IMR-90 (cell line): ENCODE measurements around the gene GUCA1C. TPM values are rescaled to one million over a fixed set of nuclear protein-coding genes. Genes with fewer than 3 reads are reported as not detected.

Source experiments
- ATAC-seq: fragments of 200-7000 bp; cut with Tn5 transposase; 2 replicates; pipeline ENCODE4 v1.9.1; 2020; ENCODE audit warnings: low read depth, mild to moderate bottlenecking, moderate library complexity
- BruUV-seq: library from RNA; stranded (reverse); fragments of 400-500 nt; replicated peaks from 2 replicates; lab custom pipeline; 2021; lab: Mats Ljungman, UMichigan
- CTCF ChIA-PET: fragments of 300-600 bp; formaldehyde crosslinking; extraction: SDS; loops from one replicate; lab custom pipeline; 2021; ENCODE audit warnings: antibody characterized with exemption; lab: Yijun Ruan, JAX
- POLR2A ChIA-PET: fragments of 300-600 bp; sonication (Branson Sonifier 250); formaldehyde crosslinking; loops from one replicate; lab custom pipeline; 2022; ENCODE audit warnings: antibody characterized with exemption; ENCODE audit not compliant: unreplicated experiment; lab: Charles Lee
- DNase-seq: peaks from one replicate; pipeline ENCODE4 v3.0.0; 2013
- H2AFZ ChIP-seq: replicated peaks from 2 replicates; pipeline ENCODE3; 2013; ENCODE audit warnings: low read length, mild to moderate bottlenecking; ENCODE audit not compliant: poor library complexity
- H2AK5ac ChIP-seq: 2 replicates; pipeline ENCODE4 v1.6.1; 2013; ENCODE audit warnings: low read depth, low read length, inconsistent platforms
- H2AK9ac ChIP-seq: replicated peaks from 2 replicates; pipeline ENCODE3; 2013; ENCODE audit warnings: mild to moderate bottlenecking, low read depth, low read length, moderate library complexity; ENCODE audit not compliant: poor library complexity
- H2BK120ac ChIP-seq: 2 replicates; pipeline ENCODE4 v1.6.1; 2013; ENCODE audit warnings: low read depth, low read length, inconsistent platforms
- H2BK15ac ChIP-seq: 3 replicates; pipeline ENCODE4 v1.6.1; 2013; ENCODE audit warnings: low read depth, low read length, inconsistent platforms
- H2BK20ac ChIP-seq: 2 replicates; pipeline ENCODE4 v1.6.1; 2013; ENCODE audit warnings: low read depth, mild to moderate bottlenecking, inconsistent platforms, low read length, moderate library complexity
- H2BK5ac ChIP-seq: 2 replicates; pipeline ENCODE4 v1.6.1; 2013; ENCODE audit warnings: mild to moderate bottlenecking, low read depth, low read length, inconsistent platforms; ENCODE audit not compliant: poor library complexity, severe bottlenecking
- H3K14ac ChIP-seq: replicated peaks from 2 replicates; pipeline ENCODE4 v1.6.1; 2013; ENCODE audit warnings: low read depth, low read length, inconsistent platforms
- H3K18ac ChIP-seq: 2 replicates; pipeline ENCODE4 v1.6.1; 2013; ENCODE audit warnings: low read depth, low read length, control low read depth
- H3K23ac ChIP-seq: 2 replicates; pipeline ENCODE4 v1.6.1; 2013; ENCODE audit warnings: low read depth, low read length, inconsistent platforms
- H3K27ac ChIP-seq: 2 replicates; pipeline ENCODE4 v1.5.1; 2013; ENCODE audit warnings: mild to moderate bottlenecking, control low read depth, low read length; ENCODE audit not compliant: insufficient read depth
- H3K27me3 ChIP-seq: 2 replicates; pipeline ENCODE4 v1.6.1; 2013; ENCODE audit warnings: low read length; ENCODE audit not compliant: control insufficient read depth, insufficient read depth
- H3K36me3 ChIP-seq: 2 replicates; pipeline ENCODE4 v1.6.1; 2013; ENCODE audit warnings: low read length, mixed read lengths; ENCODE audit not compliant: control insufficient read depth, insufficient read depth
- H3K4ac ChIP-seq: 2 replicates; pipeline ENCODE4 v1.6.1; 2013; ENCODE audit warnings: low read depth, low read length, inconsistent platforms
- H3K4me1 ChIP-seq: 2 replicates; pipeline ENCODE4 v1.6.1; 2013; ENCODE audit warnings: low read length, mixed read lengths; ENCODE audit not compliant: control insufficient read depth, insufficient read depth
- H3K4me2 ChIP-seq: 2 replicates; pipeline ENCODE4 v1.6.1; 2013; ENCODE audit warnings: low read depth, mild to moderate bottlenecking, control low read depth, low read length, moderate library complexity
- H3K4me3 ChIP-seq: 2 replicates; pipeline ENCODE4 v1.5.1; 2013; ENCODE audit warnings: low read depth, mild to moderate bottlenecking, control low read depth, low read length, moderate library complexity; ENCODE audit not compliant: insufficient read depth
- H3K56ac ChIP-seq: 2 replicates; pipeline ENCODE4 v1.6.1; 2013; ENCODE audit warnings: low read length, inconsistent platforms; ENCODE audit not compliant: insufficient read depth; ENCODE audit errors: extremely low read depth
- H3K79me1 ChIP-seq, 2 experiments: 2 replicates each; pipeline ENCODE4 v1.6.1; 2013; ENCODE audit warnings: low read length in 2 of 2, inconsistent platforms in 1 of 2, low read depth in 1 of 2
- H3K9ac ChIP-seq: 2 replicates; pipeline ENCODE4 v1.6.1; 2013; ENCODE audit warnings: low read depth, low read length, control low read depth
- H3K9me1 ChIP-seq: 2 replicates; pipeline ENCODE4 v1.6.1; 2013; ENCODE audit warnings: low read length, inconsistent platforms; ENCODE audit not compliant: insufficient read depth
- H3K9me3 ChIP-seq: 2 replicates; pipeline ENCODE4 v1.6.1; 2013; ENCODE audit warnings: low read length; ENCODE audit not compliant: control insufficient read depth, insufficient read depth
- H4K20me1 ChIP-seq: 2 replicates; pipeline ENCODE4 v1.6.1; 2013; ENCODE audit warnings: low read length, inconsistent platforms; ENCODE audit not compliant: insufficient read depth
- H4K5ac ChIP-seq: 2 replicates; pipeline ENCODE4 v1.6.1; 2013; ENCODE audit warnings: mild to moderate bottlenecking, low read depth, low read length, control low read depth
- H4K8ac ChIP-seq, 2 experiments: 2 replicates each; pipeline ENCODE4 v1.6.1; 2013; ENCODE audit warnings: low read depth in 2 of 2, low read length in 2 of 2, control low read depth in 1 of 2, inconsistent platforms in 1 of 2
- H4K91ac ChIP-seq: 2 replicates; pipeline ENCODE4 v1.6.1; 2013; ENCODE audit warnings: low read depth, low read length, inconsistent platforms; ENCODE audit not compliant: insufficient read depth
- MAFK ChIP-seq: IDR thresholded peaks from 2 replicates; pipeline ENCODE4 v1.6.1; 2012; ENCODE audit warnings: low read depth, low read length, improper control_type of control experiment
- MXI1 ChIP-seq: IDR thresholded peaks from 2 replicates; pipeline ENCODE4 v1.6.1; 2012; ENCODE audit warnings: low read depth, mild to moderate bottlenecking, low read length, moderate library complexity, borderline replicate concordance
- RAD21 ChIP-seq: IDR thresholded peaks from 2 replicates; pipeline ENCODE4 v1.6.1; 2012; ENCODE audit warnings: low read length, improper control_type of control experiment
- RCOR1 ChIP-seq: IDR thresholded peaks from 2 replicates; pipeline ENCODE4 v1.6.1; 2012; ENCODE audit warnings: mild to moderate bottlenecking, low read length, improper control_type of control experiment; ENCODE audit not compliant: insufficient replicate concordance
- RFX5 ChIP-seq: IDR thresholded peaks from 2 replicates; pipeline ENCODE4 v1.8.0; 2012; ENCODE audit warnings: low read depth, mild to moderate bottlenecking, low read length, moderate library complexity
- WGBS, 2 experiments: methylation state at CpG; one replicate each; pipeline versions ENCODE4 v1.1.5 to v1.1.7; 2013; ENCODE audit warnings: missing lambda C conversion rate in 2 of 2; ENCODE audit not compliant: insufficient read length in 1 of 2; ENCODE audit errors: extremely low coverage in 2 of 2; 5-methylcytosine and 5-hydroxymethylcytosine counted together
- dilution Hi-C: fragments of 300-500 bp; cut with HindIII; formaldehyde crosslinking; loops from one replicate; pipeline ENCODE4 v1.14.3; 2018; ENCODE audit warnings: low sequenced_read_pairs; ENCODE audit not compliant: unreplicated experiment
- in situ Hi-C: fragments of 300-500 bp; cut with MboI; formaldehyde crosslinking; loops from 3 replicates; pipeline ENCODE4 v1.14.3; 2019; ENCODE audit warnings: low sequenced_read_pairs, inconsistent platforms, mixed read lengths
- intact Hi-C: fragments of 100-400 bp; cut with micrococcal nuclease; formaldehyde crosslinking; loops from 2 replicates; pipeline ENCODE4 v1.10.0; 2022
- polyA plus RNA-seq, 3 experiments: library from polyadenylated mRNA; depleted of rRNA; stranded (reverse); fragments of >200 nt; gene quantifications; 2 replicates each; pipeline ENCODE4 v1.2.3, GENCODE V29; 2012; ENCODE audit warnings: low replicate concordance in 1 of 3
- total RNA-seq: library from RNA; depleted of rRNA; stranded (reverse); fragments of >200 nt; gene quantifications from 2 replicates; pipeline ENCODE4 v1.2.3, GENCODE V29; 2012

The GUCA1C gene
- total and polyA plus RNA-seq, 2 of the 4 experiments (the other 2 are of a cell fraction), result not detected

GRCh38 chr3:108947855-108948254 is 5.8 kb downstream of the GUCA1C start:
- in situ Hi-C loops (no loop called here), dilution Hi-C loops (no loop called here), intact Hi-C loops (no loop called here)
- Histone ChIP-seq H3K9me3 (no peaks in the 10 kb centered on the region), H3K4me1 (no peaks in the 10 kb centered on the region), H3K4ac (no peak overlapping the region), H2BK120ac (no peak overlapping the region), H3K9me1 (no peaks in the 10 kb centered on the region), H2BK15ac (no peak overlapping the region), H3K9ac (no peak overlapping the region), H3K14ac (no peak overlapping the region), H4K8ac (no peak overlapping the region), H2AK5ac (no peak overlapping the region), H2AFZ (no peak overlapping the region), H2BK5ac (no peak overlapping the region), H3K27me3 (no peaks in the 10 kb centered on the region), H2AK9ac (no peak overlapping the region), H3K27ac (no peak overlapping the region), H4K91ac (no peak overlapping the region), H2BK20ac (no peak overlapping the region), H4K5ac (no peak overlapping the region), H3K4me3 (no peak overlapping the region), H3K18ac (no peak overlapping the region), H4K20me1 (no peaks in the 10 kb centered on the region), H3K4me2 (no peak overlapping the region), H3K36me3 (no peaks in the 10 kb centered on the region), H3K23ac (no peak overlapping the region), H3K56ac (no peak overlapping the region), H3K79me1 (no peaks in the 10 kb centered on the region)
- ChIA-PET POLR2A (no interaction called here), CTCF (no interaction called here)
- no CpG with 5 or more reads among the region's 2 CpGs for WGBS, 2 experiments
- BruUV-seq, result no TSS peak
- no peak for DNase-seq
- no peak for TF ChIP-seq RAD21
- no peak for TF ChIP-seq RFX5
- no peak for TF ChIP-seq MXI1
- no peak for TF ChIP-seq MAFK
- TF ChIP-seq RCOR1, result no peak
- ATAC-seq, result no peak
